Measurements from ENCODE around the gene FHDC1.

FHDC1 gene

GRCh38 chr4:152992027-152992426 lies 55.9 kb downstream of the FHDC1 start:
- no peaks in the 10 kb centered on the region for H4K20me1 ChIP-seq (ENCODE audit: low read depth, low read length)
- H3K4me3 ChIP-seq (ENCODE audit: insufficient read depth, low read length, poor library complexity, severe bottlenecking), result no peak overlapping the region
- H3K27me3 ChIP-seq (ENCODE audit: low read length), result no peaks in the 10 kb centered on the region
- no peak overlapping the region for H3K4me2 ChIP-seq (ENCODE audit: low read depth, low read length, poor library complexity, severe bottlenecking)
- no peaks in the 10 kb centered on the region for H3K9me3 ChIP-seq (ENCODE audit: insufficient read depth, low read length)
- H3F3A ChIP-seq (ENCODE audit: insufficient read depth), result no peaks in the 10 kb centered on the region
- H3K9ac ChIP-seq (ENCODE audit: low read length), result no peak overlapping the region
- H3K79me2 ChIP-seq (ENCODE audit: insufficient read depth, low read length), result no peaks in the 10 kb centered on the region
- TF ChIP-seq, protein P1, sequence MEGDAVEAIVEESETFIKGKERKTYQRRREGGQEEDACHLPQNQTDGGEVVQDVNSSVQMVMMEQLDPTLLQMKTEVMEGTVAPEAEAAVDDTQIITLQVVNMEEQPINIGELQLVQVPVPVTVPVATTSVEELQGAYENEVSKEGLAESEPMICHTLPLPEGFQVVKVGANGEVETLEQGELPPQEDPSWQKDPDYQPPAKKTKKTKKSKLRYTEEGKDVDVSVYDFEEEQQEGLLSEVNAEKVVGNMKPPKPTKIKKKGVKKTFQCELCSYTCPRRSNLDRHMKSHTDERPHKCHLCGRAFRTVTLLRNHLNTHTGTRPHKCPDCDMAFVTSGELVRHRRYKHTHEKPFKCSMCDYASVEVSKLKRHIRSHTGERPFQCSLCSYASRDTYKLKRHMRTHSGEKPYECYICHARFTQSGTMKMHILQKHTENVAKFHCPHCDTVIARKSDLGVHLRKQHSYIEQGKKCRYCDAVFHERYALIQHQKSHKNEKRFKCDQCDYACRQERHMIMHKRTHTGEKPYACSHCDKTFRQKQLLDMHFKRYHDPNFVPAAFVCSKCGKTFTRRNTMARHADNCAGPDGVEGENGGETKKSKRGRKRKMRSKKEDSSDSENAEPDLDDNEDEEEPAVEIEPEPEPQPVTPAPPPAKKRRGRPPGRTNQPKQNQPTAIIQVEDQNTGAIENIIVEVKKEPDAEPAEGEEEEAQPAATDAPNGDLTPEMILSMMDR (IDR thresholded peaks at IDR 0.05; ENCODE audit: insufficient read depth, low read length, poor library complexity, severe bottlenecking), result no peak
- no peak for TF ChIP-seq EZH2phosphoT487 (conservative IDR thresholded peaks at IDR 0.05; ENCODE audit: low read length)
- no peaks in the 10 kb centered on the region for H3K9me2 ChIP-seq (replicated peaks; ENCODE audit: insufficient read depth, low read length)
- no peak overlapping the region for H2AFZ ChIP-seq (ENCODE audit: low read depth, low read length, severe bottlenecking)
- H3K36me3 ChIP-seq (ENCODE audit: low read length), result no peaks in the 10 kb centered on the region
- no peak overlapping the region for H3K27ac ChIP-seq (ENCODE audit: low read depth, low read length)

DNA sequence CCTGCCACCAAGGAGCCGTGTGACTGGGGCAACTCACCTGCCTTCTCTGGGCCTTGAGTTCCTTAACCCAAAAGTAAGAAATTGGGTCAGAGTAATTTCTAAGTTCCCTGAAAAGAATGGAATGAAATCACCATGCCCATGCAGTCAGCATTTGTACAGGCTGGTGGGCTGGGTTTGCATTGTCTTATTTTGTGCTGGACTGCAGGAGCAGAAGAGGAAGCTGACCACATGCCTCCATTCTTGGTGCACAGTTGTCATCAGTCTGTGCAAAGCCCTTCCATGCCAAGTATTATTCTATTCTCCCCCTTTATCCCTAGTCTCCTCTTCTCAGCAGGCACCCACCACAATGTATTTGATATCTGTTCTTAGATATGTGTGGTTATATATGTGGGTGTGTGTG lies 56.3 kb downstream of the FHDC1 start:
- Histone ChIP-seq H3K9ac (ENCODE audit: low read length) (no peak overlapping the region), H2AFZ (ENCODE audit: low read depth, low read length, severe bottlenecking) (no peak overlapping the region), H4K20me1 (ENCODE audit: low read depth, low read length) (no peaks in the 10 kb centered on the region), H3K9me2 (replicated peaks; ENCODE audit: insufficient read depth, low read length) (no peaks in the 10 kb centered on the region), H3K4me3 (ENCODE audit: insufficient read depth, low read length, poor library complexity, severe bottlenecking) (no peak overlapping the region), H3F3A (ENCODE audit: insufficient read depth) (no peaks in the 10 kb centered on the region), H3K27ac (ENCODE audit: low read depth, low read length) (no peak overlapping the region), H3K27me3 (ENCODE audit: low read length) (no peaks in the 10 kb centered on the region), H3K9me3 (ENCODE audit: insufficient read depth, low read length) (no peaks in the 10 kb centered on the region), H3K4me2 (ENCODE audit: low read depth, low read length, poor library complexity, severe bottlenecking) (no peak overlapping the region), H3K79me2 (ENCODE audit: insufficient read depth, low read length) (no peaks in the 10 kb centered on the region), H3K36me3 (ENCODE audit: low read length) (no peaks in the 10 kb centered on the region)
- no peak for TF ChIP-seq EZH2phosphoT487 (conservative IDR thresholded peaks at IDR 0.05; ENCODE audit: low read length)
- TF ChIP-seq, protein P1 (IDR thresholded peaks at IDR 0.05; ENCODE audit: insufficient read depth, low read length, poor library complexity, severe bottlenecking), result no peak

GRCh38 chr4:152994038-152994437 lies 57.9 kb downstream of the FHDC1 start:
- no peak overlapping the region for H3K4me3 ChIP-seq (ENCODE audit: insufficient read depth, low read length, poor library complexity, severe bottlenecking)
- no peak overlapping the region for H3K9ac ChIP-seq (ENCODE audit: low read length)
- H4K20me1 ChIP-seq (ENCODE audit: low read depth, low read length), result no peaks in the 10 kb centered on the region
- no peak overlapping the region for H3K4me2 ChIP-seq (ENCODE audit: low read depth, low read length, poor library complexity, severe bottlenecking)
- no peaks in the 10 kb centered on the region for H3K27me3 ChIP-seq (ENCODE audit: low read length)
- H3K9me2 ChIP-seq (replicated peaks; ENCODE audit: insufficient read depth, low read length), result no peaks in the 10 kb centered on the region
- H3F3A ChIP-seq (ENCODE audit: insufficient read depth), result no peaks in the 10 kb centered on the region
- H2AFZ ChIP-seq (ENCODE audit: low read depth, low read length, severe bottlenecking), result no peak overlapping the region
- H3K36me3 ChIP-seq (ENCODE audit: low read length), result no peaks in the 10 kb centered on the region
- H3K27ac ChIP-seq (ENCODE audit: low read depth, low read length), result no peak overlapping the region
- H3K79me2 ChIP-seq (ENCODE audit: insufficient read depth, low read length), result no peaks in the 10 kb centered on the region
- H3K9me3 ChIP-seq (ENCODE audit: insufficient read depth, low read length), result no peaks in the 10 kb centered on the region
- no peak for TF ChIP-seq EZH2phosphoT487 (conservative IDR thresholded peaks at IDR 0.05; ENCODE audit: low read length)
- TF ChIP-seq, protein P1 (IDR thresholded peaks at IDR 0.05; ENCODE audit: insufficient read depth, low read length, poor library complexity, severe bottlenecking), result no peak
